ENCODE data around the gene ITGBL1.

ITGBL1 gene

GRCh38 chr13:101489643-101490405 lies 37.3 kb downstream of the ITGBL1 start (continued):
- no peak for TF ChIP-seq ZNF510 (tag by site-specific recombination; IDR thresholded peaks at IDR 0.05; ENCODE audit: insufficient replicate concordance)
- TF ChIP-seq ZNF791 (tag by site-specific recombination; IDR thresholded peaks at IDR 0.05), result no peak
- no peak for TF ChIP-seq ZNF664 (tag by site-specific recombination; IDR thresholded peaks at IDR 0.05)
- no peak for TF ChIP-seq KLF1 (tag by site-specific recombination; IDR thresholded peaks at IDR 0.05)
- TF ChIP-seq ZBTB17 (tag by site-specific recombination; IDR thresholded peaks at IDR 0.05), result no peak
- TF ChIP-seq SALL2 (tag by site-specific recombination; IDR thresholded peaks at IDR 0.05; ENCODE audit: borderline replicate concordance), result no peak

GRCh38 chr13:101490406-101491015 lies 38.0 kb downstream of the ITGBL1 start:
- no peaks in the 10 kb centered on the region for H3K4me1 ChIP-seq (ENCODE audit: control insufficient read depth, insufficient read depth, low read length)
- no peaks in the 10 kb centered on the region for H3K36me3 ChIP-seq (ENCODE audit: control insufficient read depth in 2 of 2, insufficient read depth in 1 of 2, low read length in 2 of 2)
- H3K9me3 ChIP-seq (ENCODE audit: control insufficient read depth, insufficient read depth, low read depth, low read length), result no peaks in the 10 kb centered on the region
- CTCF ChIA-PET, result interaction anchor here (0.6 to 1.2 kb wide), 2 partner anchors 9 to 345 kb away, joined by 3 to 6 read pairs; no protein-coding TSS in a partner anchor
- no peak overlapping the region for H3K27ac ChIP-seq (ENCODE audit: extremely low read depth, low read depth, low read length)
- TF ChIP-seq, protein P1, sequence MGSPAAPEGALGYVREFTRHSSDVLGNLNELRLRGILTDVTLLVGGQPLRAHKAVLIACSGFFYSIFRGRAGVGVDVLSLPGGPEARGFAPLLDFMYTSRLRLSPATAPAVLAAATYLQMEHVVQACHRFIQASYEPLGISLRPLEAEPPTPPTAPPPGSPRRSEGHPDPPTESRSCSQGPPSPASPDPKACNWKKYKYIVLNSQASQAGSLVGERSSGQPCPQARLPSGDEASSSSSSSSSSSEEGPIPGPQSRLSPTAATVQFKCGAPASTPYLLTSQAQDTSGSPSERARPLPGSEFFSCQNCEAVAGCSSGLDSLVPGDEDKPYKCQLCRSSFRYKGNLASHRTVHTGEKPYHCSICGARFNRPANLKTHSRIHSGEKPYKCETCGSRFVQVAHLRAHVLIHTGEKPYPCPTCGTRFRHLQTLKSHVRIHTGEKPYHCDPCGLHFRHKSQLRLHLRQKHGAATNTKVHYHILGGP (tag by site-specific recombination; IDR thresholded peaks at IDR 0.05), result no peak
- TF ChIP-seq REPIN1 (tag by site-specific recombination; IDR thresholded peaks at IDR 0.05; ENCODE audit: low read depth), result no peak
- TF ChIP-seq ZNF555 (tag by site-specific recombination; conservative IDR thresholded peaks at IDR 0.05), result no peak
- TF ChIP-seq ZNF792 (tag by site-specific recombination; IDR thresholded peaks at IDR 0.05), result no peak
- TF ChIP-seq ZNF660 (tag by site-specific recombination; IDR thresholded peaks at IDR 0.05), result no peak
- TF ChIP-seq ZNF791 (tag by site-specific recombination; IDR thresholded peaks at IDR 0.05), result no peak
- TF ChIP-seq ZNF311 (tag by site-specific recombination; IDR thresholded peaks at IDR 0.05; ENCODE audit: borderline replicate concordance), result no peak
- no peak for TF ChIP-seq ZBTB8A (tag by site-specific recombination; IDR thresholded peaks at IDR 0.05)
- TF ChIP-seq ZBTB6 (tag by site-specific recombination; IDR thresholded peaks at IDR 0.05), result no peak
- TF ChIP-seq ZNF175 (tag by site-specific recombination; IDR thresholded peaks at IDR 0.05), result no peak
- no peak for TF ChIP-seq ZNF223 (tag by site-specific recombination; IDR thresholded peaks at IDR 0.05)
- no peak for TF ChIP-seq ZNF610 (tag by site-specific recombination; IDR thresholded peaks at IDR 0.05; ENCODE audit: borderline replicate concordance)
- no peak for TF ChIP-seq REST (tag by site-specific recombination; IDR thresholded peaks at IDR 0.05)
- no peak for TF ChIP-seq ZNF18 (tag by site-specific recombination; IDR thresholded peaks at IDR 0.05)
- no peak for TF ChIP-seq ZNF202 (tag by site-specific recombination; IDR thresholded peaks at IDR 0.05; ENCODE audit: borderline replicate concordance)
- TF ChIP-seq ZNF843 (tag by site-specific recombination; IDR thresholded peaks at IDR 0.05), result no peak
- POLR2A ChIA-PET, result no interaction called here
- H3K4me3 ChIP-seq (ENCODE audit: low read depth, low read length), result no peak overlapping the region

All from HEK293 (cell line).